K562 (cell line): Measurements from ENCODE around the gene CAMK2D. TPM values are rescaled to one million over a fixed set of nuclear protein-coding genes. Genes with fewer than 3 reads are reported as not detected.

Experiments used
- ATAC-seq: fragments of 200-7000 bp; cut with Tn5 transposase; 3 replicates; pipeline ENCODE4 v1.9.1; 2020; ENCODE audit warnings: moderate library complexity
- BruUV-seq: library from RNA; stranded (reverse); fragments of 400-500 nt; replicated peaks from 2 replicates; lab custom pipeline; 2021; lab: Mats Ljungman, UMichigan
- CTCF ChIA-PET: fragments of 300-600 bp; formaldehyde crosslinking; extraction: SDS; loops from one replicate; lab custom pipeline; 2021; ENCODE audit warnings: low intra/inter-chr PET ratio; lab: Yijun Ruan, JAX
- POLR2A ChIA-PET: fragments of 300-600, 350-650 bp; sonication (Branson Sonifier 250); formaldehyde crosslinking; extraction: SDS; loops from one replicate; lab custom pipeline; 2021; ENCODE audit warnings: antibody characterized with exemption, inconsistent platforms; lab: Yijun Ruan, JAX
- DNase-seq, 4 experiments: peaks; one replicate each; pipeline versions ENCODE4 v3.0.0 to v3.0.0-alpha.2; 2011 to 2018; ENCODE audit warnings: low spot score in 3 of 4, mixed read lengths in 3 of 4; ENCODE audit errors: extremely low read depth in 1 of 4
- FAIRE-seq: peaks from 2 replicates; lab custom pipeline; 2011; peaks lifted over from hg19 to GRCh38; lab: Jason Lieb, UNC
- H2AFZ ChIP-seq: 2 replicates; pipeline ENCODE4 v1.6.0; 2011; ENCODE audit warnings: low read depth, low read length, control low read depth, inconsistent platforms
- H3K27ac ChIP-seq: fragments of 200-600 bp; 3 replicates; pipeline ENCODE4 v1.8.0; 2011; ENCODE audit warnings: low read depth, mild to moderate bottlenecking, control low read depth, inconsistent platforms, low read length, moderate library complexity, mixed read lengths; ENCODE audit errors: extremely low read depth
- H3K27me3 ChIP-seq, 2 experiments: fragments of 300-600 bp in 1 of 2; 2 replicates in 1 of 2; 3 replicates in 1 of 2; pipeline versions ENCODE4 v1.6.0 to v1.8.0; 2011; ENCODE audit warnings: inconsistent platforms in 2 of 2, low read length in 2 of 2, mild to moderate bottlenecking in 1 of 2, mixed read lengths in 1 of 2, moderate library complexity in 1 of 2; ENCODE audit not compliant: control insufficient read depth in 2 of 2, insufficient read depth in 2 of 2
- H3K36me3 ChIP-seq: fragments of 300-600 bp; 3 replicates; pipeline ENCODE4 v1.8.0; 2011; ENCODE audit warnings: mild to moderate bottlenecking, low read length, inconsistent platforms; ENCODE audit not compliant: control insufficient read depth, insufficient read depth
- H3K4me1 ChIP-seq, 2 experiments: fragments of 200-600 bp in 1 of 2; replicated peaks in 1 of 2; 2 replicates in 1 of 2; 3 replicates in 1 of 2; pipeline versions ENCODE4 v1.5.1 to v1.8.0; 2011; ENCODE audit warnings: inconsistent platforms in 2 of 2, low read length in 2 of 2, mild to moderate bottlenecking in 1 of 2, mixed read lengths in 1 of 2, moderate library complexity in 1 of 2; ENCODE audit not compliant: control insufficient read depth in 2 of 2, insufficient read depth in 2 of 2
- H3K4me2 ChIP-seq: 2 replicates; pipeline ENCODE4 v1.6.1; 2011; ENCODE audit warnings: low read length, control low read depth, inconsistent platforms, mixed read lengths; ENCODE audit not compliant: insufficient read depth
- H3K4me3 ChIP-seq: fragments of 200-600 bp; sonication (generic), shearing (Covaris generic); 2 replicates; pipeline ENCODE4 v1.5.1; 2016; ENCODE audit warnings: control low read depth, inconsistent platforms
- H3K79me2 ChIP-seq: fragments of 200-600 bp; 3 replicates; pipeline ENCODE4 v1.8.0; 2011; ENCODE audit warnings: low read length, inconsistent platforms; ENCODE audit not compliant: control insufficient read depth, insufficient read depth
- H3K9ac ChIP-seq, 2 experiments: 2 replicates each; pipeline versions ENCODE4 v1.6.0 to v1.6.1; 2011; ENCODE audit warnings: low read depth in 2 of 2, low read length in 2 of 2, control low read depth in 1 of 2, inconsistent platforms in 1 of 2, mild to moderate bottlenecking in 1 of 2, mixed read lengths in 1 of 2; ENCODE audit not compliant: insufficient read depth in 1 of 2
- H3K9me1 ChIP-seq: one replicate; pipeline ENCODE4 v1.6.0; 2011; ENCODE audit warnings: inconsistent platforms, mild to moderate bottlenecking, low read length, moderate library complexity; ENCODE audit not compliant: control insufficient read depth, insufficient read depth
- H3K9me3 ChIP-seq: replicated peaks from 2 replicates; pipeline ENCODE4 v1.5.1; 2011; ENCODE audit warnings: low read depth, low read length, inconsistent platforms; ENCODE audit not compliant: control insufficient read depth, insufficient read depth
- H4K20me1 ChIP-seq: replicated peaks from 2 replicates; pipeline ENCODE4 v1.6.1; 2011; ENCODE audit warnings: low read length, inconsistent platforms, mixed read lengths; ENCODE audit not compliant: control insufficient read depth, insufficient read depth
- ASH1L ChIP-seq: fragments of 450-650 bp; IDR thresholded peaks from 2 replicates; pipeline ENCODE4 v1.6.1; 2018; ENCODE audit warnings: borderline replicate concordance, mild to moderate bottlenecking, low read depth; ENCODE audit not compliant: partially characterized antibody
- EGR1 ChIP-seq: fragments of 450-650 bp; conservative IDR thresholded peaks from 2 replicates; pipeline ENCODE4 v1.6.1; 2017; ENCODE audit warnings: mild to moderate bottlenecking
- PHB ChIP-seq: fragments of 250-450 bp; sonication (Bioruptor Pico); IDR thresholded peaks from 2 replicates; pipeline ENCODE4 v1.5.0; 2021
- SAFB ChIP-seq: fragments of 200-400 bp; formaldehyde crosslinking; IDR thresholded peaks from 2 replicates; pipeline ENCODE4 v1.6.1; 2017; ENCODE audit warnings: low read depth, low read length, borderline replicate concordance
- TAF7 ChIP-seq: fragments of 450-650 bp; IDR thresholded peaks from 2 replicates; pipeline ENCODE4 v1.6.1; 2016; ENCODE audit warnings: missing genetic modification characterization, missing compliant biosample characterization
- ZNF347 ChIP-seq: fragments of 450-650 bp; formaldehyde crosslinking; IDR thresholded peaks from 2 replicates; pipeline ENCODE4 v1.4.0; 2020; ENCODE audit warnings: low read depth, mild to moderate bottlenecking, moderate library complexity
- WGBS: fragments of 100-300 bp; shearing (Covaris generic); methylation state at CpG from one replicate; pipeline ENCODE4 v1.1.6; 2016; ENCODE audit warnings: low coverage, mixed read lengths; ENCODE audit not compliant: insufficient coverage; ENCODE audit errors: missing lambda C conversion rate; 5-methylcytosine and 5-hydroxymethylcytosine counted together
- in situ Hi-C: fragments of 300-500 bp; cut with MboI; formaldehyde crosslinking; loops from 4 replicates; pipeline ENCODE4 v1.15.0; 2018; ENCODE audit warnings: inconsistent platforms, mixed read lengths
- intact Hi-C: fragments of 100-400 bp; cut with micrococcal nuclease; formaldehyde crosslinking; loops from 2 replicates; pipeline ENCODE4 v1.14.2; 2022
- polyA plus RNA-seq, 8 experiments: library from polyadenylated mRNA; depleted of rRNA in 4 of 8; stranded (reverse) in 5 of 8; unstranded in 3 of 8; fragments of >200 nt; fragmentation: Nextera tagmentation in 2 of 8; fragmentation: Illumina TruSeq in 1 of 8; extraction: Ambion mirVana in 2 of 8; extraction: Trizol in 1 of 8; gene quantifications; 2 replicates each; pipeline versions ENCODE4 v1.2.1 to v1.2.3, GENCODE V29; 2011 to 2014; ENCODE audit warnings: inconsistent platforms in 1 of 8, missing spikeins in 1 of 8
- total RNA-seq, 7 experiments: library from RNA; depleted of rRNA in 6 of 7; stranded (reverse); fragments of >200 nt in 6 of 7; fragmentation: Illumina TruSeq in 2 of 7; extraction: Trizol in 2 of 7; gene quantifications; 2 replicates each; pipeline versions ENCODE4 v1.2.1 to v1.2.3, GENCODE V29; 2011 to 2021; ENCODE audit warnings: low replicate concordance in 1 of 7
- TF ChIP-seq, protein P1 (sequence below): fragments of 450-650 bp; IDR thresholded peaks from 2 replicates; pipeline ENCODE4 v1.6.1; 2018; ENCODE audit warnings: mild to moderate bottlenecking, low read depth; ENCODE audit not compliant: partially characterized antibody

CAMK2D gene
- total and polyA plus RNA-seq, 9 of the 15 experiments (the other 6 are each of a cell fraction or from before 2014, with no cell fraction given): 0.01 to 0.33 (median 0.04) TPM; not detected in 2

DNA sequence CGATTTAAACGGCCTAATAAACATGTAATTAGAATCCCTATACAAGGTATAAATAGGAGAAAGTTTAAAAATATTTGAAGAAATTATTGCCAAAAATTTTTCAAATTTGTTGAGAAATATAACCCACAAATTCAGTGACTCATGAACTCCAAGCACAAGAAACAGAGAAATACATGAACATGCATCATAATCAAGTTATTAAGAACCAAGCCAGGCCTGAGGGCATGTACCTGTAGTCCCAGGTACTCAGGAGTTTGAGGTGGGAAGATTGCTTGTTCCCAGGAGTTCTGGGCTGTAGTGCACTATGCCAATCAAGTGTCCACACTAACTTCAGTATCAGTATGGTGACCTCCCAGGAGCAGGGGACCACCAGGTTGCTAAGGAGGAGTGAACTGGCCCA lies 341.9 kb downstream of the CAMK2D start (continued):
- TF ChIP-seq ASH1L (no peak), TAF7 (tag) (no peak), SAFB (no peak)
- TF ChIP-seq, protein P1, sequence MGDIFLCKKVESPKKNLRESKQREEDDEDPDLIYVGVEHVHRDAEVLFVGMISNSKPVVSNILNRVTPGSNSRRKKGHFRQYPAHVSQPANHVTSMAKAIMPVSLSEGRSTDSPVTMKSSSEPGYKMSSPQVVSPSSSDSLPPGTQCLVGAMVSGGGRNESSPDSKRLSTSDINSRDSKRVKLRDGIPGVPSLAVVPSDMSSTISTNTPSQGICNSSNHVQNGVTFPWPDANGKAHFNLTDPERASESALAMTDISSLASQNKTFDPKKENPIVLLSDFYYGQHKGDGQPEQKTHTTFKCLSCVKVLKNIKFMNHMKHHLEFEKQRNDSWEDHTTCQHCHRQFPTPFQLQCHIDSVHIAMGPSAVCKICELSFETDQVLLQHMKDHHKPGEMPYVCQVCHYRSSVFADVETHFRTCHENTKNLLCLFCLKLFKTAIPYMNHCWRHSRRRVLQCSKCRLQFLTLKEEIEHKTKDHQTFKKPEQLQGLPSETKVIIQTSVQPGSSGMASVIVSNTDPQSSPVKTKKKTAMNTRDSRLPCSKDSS: no peak

GRCh38 chr4:113411496-113411938 lies 350.0 kb downstream of the CAMK2D start:
- TF ChIP-seq ZNF347 (CRISPR knock-in tag) (no peak), EGR1 (no peak), PHB (CRISPR knock-in tag) (no peak)
- TF ChIP-seq, all 486 proteins: peak for 0
- H3K9me1 ChIP-seq: no peaks in the 10 kb centered on the region
- ATAC-seq (no peak), FAIRE-seq (no peak), DNase-seq (no peak)
- H3K9me3 ChIP-seq: no peaks in the 10 kb centered on the region
- no peak overlapping the region for H3K4me2 ChIP-seq
- no peak overlapping the region for H3K9ac ChIP-seq
- BruUV-seq: no TSS peak
- H2AFZ ChIP-seq: no peak overlapping the region
- ChIA-PET CTCF (no interaction called here), POLR2A (no interaction called here)
- H3K4me3 ChIP-seq: no peak overlapping the region
- H3K27ac ChIP-seq: no peak overlapping the region
- H3K27me3 ChIP-seq: no peaks in the 10 kb centered on the region
- H3K79me2 ChIP-seq: no peaks in the 10 kb centered on the region
- H4K20me1 ChIP-seq: no peaks in the 10 kb centered on the region
- H3K4me1 ChIP-seq: no peaks in the 10 kb centered on the region
- no peaks in the 10 kb centered on the region for H3K36me3 ChIP-seq
- intact Hi-C loops (no loop called here), in situ Hi-C loops (loop anchor here (25.0 kb wide), 1 partner anchor 976 kb away; no protein-coding TSS in a partner anchor)
- 3% methylated on average over 4 of the region's 4 CpGs for WGBS
